Raji (cell line): ENCODE measurements around the gene MARS1.

Experiments used
- POLR2A ChIP-seq: IDR thresholded peaks from 2 replicates; pipeline ENCODE4 v1.6.1; 2011; ENCODE audit warnings: low read depth, low read length, control low read depth; ENCODE audit not compliant: insufficient read depth

The MARS1 gene

GRCh38 chr12:57476162-57476992, 11.5 kb upstream of the MARS1 start:
- no peak for TF ChIP-seq POLR2A

GRCh38 chr12:57476993-57477709, 10.7 kb upstream of the MARS1 start:
- TF ChIP-seq POLR2A, result no peak

GRCh38 chr12:57477710-57478681, 9.9 kb upstream of the MARS1 start:
- peak; percentile 61; the same call in 1 of the 2 replicates for TF ChIP-seq POLR2A

GRCh38 chr12:57479043-57479375, 8.9 kb upstream of the MARS1 start:
- TF ChIP-seq POLR2A, result no peak

- no peak for TF ChIP-seq POLR2A
These were observed 8.3 kb upstream of the MARS1 start, which contains the start of gene ARHGAP9 for GRCh38 chr12:57479376-57480115. Gene ARHGAP9 (minus strand): TSS chr12:57479866. CDS start chr12:57479406, 460 bp downstream.

- no peak for TF ChIP-seq POLR2A
These were observed 6.2 kb upstream of the MARS1 start for GRCh38 chr12:57481671-57482070.

- TF ChIP-seq POLR2A, result no peak
These were observed 4.4 kb upstream of the MARS1 start for GRCh38 chr12:57483466-57483865.

GRCh38 chr12:57485695-57486094, 2.2 kb upstream of the MARS1 start:
- no peak for TF ChIP-seq POLR2A

GRCh38 chr12:57487055-57487596, 742 bp upstream of the MARS1 start:
- TF ChIP-seq POLR2A, result no peak

GRCh38 chr12:57488402-57489156, 711 bp downstream of the MARS1 start:
- no peak for TF ChIP-seq POLR2A

- no peak for TF ChIP-seq POLR2A
These were observed 1.3 kb downstream of the MARS1 start for GRCh38 chr12:57489157-57489641.

GRCh38 chr12:57490126-57490525, 2.3 kb downstream of the MARS1 start:
- TF ChIP-seq POLR2A, result no peak
